ENCODE data around the gene IER5. TPM values are rescaled to one million over a fixed set of nuclear protein-coding genes. Genes with fewer than 3 reads are reported as not detected.

IER5 gene
- total RNA-seq, 1 experiment from 2014 or later: 30.5 TPM

DNA sequence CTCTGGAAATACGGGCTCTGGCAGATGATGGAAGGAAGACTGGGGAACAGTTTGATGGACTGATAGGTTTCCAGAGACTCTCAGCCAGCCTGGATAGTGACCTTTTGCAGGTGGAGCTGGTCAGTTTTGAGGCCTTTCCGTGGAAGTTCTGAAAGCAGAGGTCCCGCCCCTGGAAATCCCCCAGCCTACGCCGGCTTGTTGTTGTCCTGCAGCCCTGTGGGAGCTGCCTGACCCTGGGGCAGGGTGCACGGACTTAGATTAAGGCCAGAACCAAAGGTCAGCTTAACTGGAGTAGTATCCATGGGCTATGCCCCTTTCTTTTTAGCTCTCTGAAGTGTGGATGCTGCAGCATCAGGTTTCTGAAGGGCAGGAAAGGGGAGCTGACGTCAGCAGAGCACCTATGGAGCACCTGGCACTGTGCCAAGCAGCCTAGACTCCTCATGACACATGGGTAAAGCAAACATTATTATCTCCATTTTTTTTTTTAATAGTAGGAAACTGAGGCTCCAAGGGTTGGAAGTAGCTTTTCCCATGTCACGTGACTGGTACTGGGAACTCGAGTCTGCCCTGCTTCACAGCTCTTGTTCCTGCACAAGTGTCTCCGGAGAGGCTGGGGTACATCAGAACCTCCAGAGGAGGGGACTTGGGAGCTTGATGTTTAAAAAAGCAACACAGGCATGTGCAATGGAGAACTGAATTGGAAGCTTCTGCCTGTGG lies 38.5 kb downstream of the IER5 start:
- ATAC-seq: peak; percentile 28; the same call in 1 of the 2 replicates
- Histone ChIP-seq H3K9me3 (ENCODE audit: control insufficient read depth in 1 of 2, insufficient read depth in 1 of 2, low read depth in 1 of 2, low read length in 2 of 2) (no peaks in the 10 kb centered on the region), H3K4me3 (replicated peaks in 1 of 2; ENCODE audit: low read depth in 1 of 2, low read length in 2 of 2) (no peak overlapping the region), H3K27ac (ENCODE audit: low read depth, low read length) (no peak overlapping the region), H2AFZ (ENCODE audit: low read depth, low read length, poor library complexity, severe bottlenecking) (no peak overlapping the region), H4K20me1 (ENCODE audit: insufficient read depth) (no peaks in the 10 kb centered on the region), H3K4me1 (ENCODE audit: control insufficient read depth in 1 of 2, insufficient read depth in 2 of 2, low read length in 2 of 2) (peaks cover 10 to 53% of the 10 kb centered on the region in 2 experiments; a peak in 3 of 4 replicates), H3K36me3 (ENCODE audit: control insufficient read depth in 1 of 2, insufficient read depth in 2 of 2, low read length in 2 of 2) (no peaks in the 10 kb centered on the region), H3K27me3 (ENCODE audit: insufficient read depth, low read length) (no peaks in the 10 kb centered on the region), H3K79me2 (ENCODE audit: insufficient read depth, low read length) (no peaks in the 10 kb centered on the region), H3K9ac (ENCODE audit: low read length) (no peak overlapping the region), H3K4me2 (ENCODE audit: low read length) (peak overlapping the region; percentile 2; the same call in 1 of the 2 replicates), H3K9me2 (ENCODE audit: insufficient read depth) (no peaks in the 10 kb centered on the region)
- ChIA-PET POLR2A (interaction anchor here (0.9 to 2.4 kb wide), 4 partner anchors 9 to 21 kb away, joined by 3 to 11 read pairs (median 5); no protein-coding TSS in a partner anchor), RAD21 (ENCODE audit: low non-redundant PET in 1 of 2, low total read pairs in 2 of 2, uncharacterized antibody in 2 of 2, unreplicated experiment in 2 of 2) (interaction anchor here (0.7 to 1.0 kb wide), 2 partner anchors 9 to 10 kb away, joined by 3 to 4 read pairs; no protein-coding TSS in a partner anchor), CTCF (interaction anchor here (0.8 to 1.8 kb wide), 2 partner anchors 9 to 16 kb away, joined by 4 read pairs; no protein-coding TSS in a partner anchor)
- BruUV-seq (replicated peaks): no TSS peak
- TF ChIP-seq ZFX (IDR thresholded peaks at IDR 0.05): no peak
- no peak for TF ChIP-seq JUND (IDR thresholded peaks at IDR 0.05)
- no peak for TF ChIP-seq ZBTB33 (IDR thresholded peaks at IDR 0.05; ENCODE audit: extremely low read depth, insufficient replicate concordance, low read length)
- TF ChIP-seq MAX (IDR thresholded peaks at IDR 0.05): 0 out of 2 replicates have a peak, but pooled peaks have one; percentile 15
- DNase-seq (ENCODE audit: low read depth, low spot score): no peak
- intact Hi-C loops (cut with micrococcal nuclease): no loop called here
